GM18861 (cell line): ENCODE data around the gene ADAMTS9.
A peak's percentile ranks its signal among the peaks of the same experiment; 100 is the strongest.

ENCODE experiments used
- ATAC-seq: cut with Tn5 transposase; IDR thresholded peaks from one replicate; pipeline ENCODE4 v1.9.1; 2021; ENCODE audit not compliant: unreplicated experiment

Gene ADAMTS9

DNA sequence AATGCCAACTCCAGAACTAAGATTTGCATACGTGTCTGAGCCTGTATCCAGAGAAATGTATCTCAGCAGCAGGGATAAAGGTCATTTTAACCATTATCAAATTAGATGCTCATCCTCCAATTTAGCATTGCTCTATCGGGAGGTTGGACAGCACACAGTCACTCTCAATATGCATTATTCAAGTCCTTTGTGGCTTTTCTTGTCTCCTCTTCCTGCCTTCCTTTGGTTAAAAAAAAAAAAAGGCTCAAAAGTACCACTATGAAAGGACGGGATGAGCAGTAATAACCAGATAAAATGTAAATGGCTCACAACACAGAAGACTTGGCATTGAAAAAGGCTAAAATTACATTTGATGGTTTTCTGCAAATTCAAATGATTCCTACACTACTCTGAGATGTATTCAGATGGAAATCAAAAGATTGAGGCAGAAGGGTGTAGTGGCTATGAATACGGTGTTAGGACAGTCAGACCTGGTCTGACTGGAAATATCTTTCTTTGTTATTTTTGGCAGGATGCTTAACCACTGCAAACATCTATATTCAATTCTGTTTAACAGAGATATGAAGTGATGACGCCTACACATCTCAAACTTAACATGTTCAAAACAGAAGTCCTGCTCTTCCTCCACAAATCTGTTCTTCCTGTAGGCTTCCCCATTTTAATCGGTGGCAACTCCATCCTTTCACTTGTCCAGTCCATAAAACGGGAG, 109.6 kb downstream of the ADAMTS9 start:
- ATAC-seq: no peak

DNA sequence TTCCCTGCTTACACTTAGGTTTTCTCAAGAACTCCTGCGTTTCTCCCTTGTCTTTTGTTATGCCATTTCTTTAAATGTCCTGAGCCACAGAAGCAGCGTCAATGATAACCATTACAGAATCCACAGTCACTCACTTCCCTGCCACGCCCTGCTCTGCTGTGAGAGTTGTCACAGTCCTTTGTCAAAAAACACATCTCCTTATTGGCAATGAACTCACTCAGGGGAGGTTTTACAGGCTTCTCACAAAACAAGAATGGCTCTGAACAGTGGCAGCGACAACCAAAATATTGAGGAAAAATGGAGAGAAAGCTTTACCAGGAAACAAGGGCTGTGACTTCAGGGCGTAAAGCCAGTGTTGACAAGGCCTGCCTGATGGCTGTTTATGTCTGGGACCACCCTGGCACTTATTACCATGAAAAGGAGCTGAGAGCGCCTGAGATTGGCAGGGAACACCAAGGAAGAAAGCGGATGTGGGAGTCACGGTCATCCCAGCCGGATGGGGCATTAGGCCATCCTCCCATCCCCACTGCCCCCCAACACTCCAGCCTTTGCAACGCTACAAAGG, 111.5 kb downstream of the ADAMTS9 start:
- ATAC-seq: no peak

DNA sequence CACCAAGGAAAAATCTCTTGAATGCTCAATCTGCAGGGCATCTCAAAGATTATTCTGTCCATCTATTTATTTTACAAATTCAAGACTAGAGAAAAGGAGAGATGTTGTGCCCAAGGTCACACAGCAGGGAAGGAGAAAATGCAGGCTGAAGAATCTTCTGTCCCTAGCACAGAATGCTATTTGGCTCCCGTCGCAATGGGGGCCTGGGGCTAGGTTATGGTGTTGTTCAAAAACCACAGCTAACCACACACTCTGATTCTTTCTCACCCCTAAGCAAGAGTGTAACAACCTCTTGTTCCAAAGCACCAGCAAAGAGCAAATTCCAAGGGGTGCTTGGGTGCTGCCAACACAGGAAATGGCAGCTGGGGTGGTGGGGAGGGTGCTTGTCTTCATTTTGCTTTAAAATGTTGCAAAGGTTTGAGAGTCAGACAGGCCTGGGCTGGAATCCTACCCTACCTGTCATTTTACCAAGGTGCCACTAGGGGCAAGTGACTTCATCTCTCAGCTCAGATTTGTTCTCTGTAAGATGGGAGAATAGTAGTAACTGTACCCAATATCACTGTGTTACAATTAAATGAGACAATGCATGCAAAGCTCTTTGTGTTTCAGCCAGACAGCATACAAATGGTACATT, 112.5 kb downstream of the ADAMTS9 start:
- ATAC-seq: peak; percentile 89

DNA sequence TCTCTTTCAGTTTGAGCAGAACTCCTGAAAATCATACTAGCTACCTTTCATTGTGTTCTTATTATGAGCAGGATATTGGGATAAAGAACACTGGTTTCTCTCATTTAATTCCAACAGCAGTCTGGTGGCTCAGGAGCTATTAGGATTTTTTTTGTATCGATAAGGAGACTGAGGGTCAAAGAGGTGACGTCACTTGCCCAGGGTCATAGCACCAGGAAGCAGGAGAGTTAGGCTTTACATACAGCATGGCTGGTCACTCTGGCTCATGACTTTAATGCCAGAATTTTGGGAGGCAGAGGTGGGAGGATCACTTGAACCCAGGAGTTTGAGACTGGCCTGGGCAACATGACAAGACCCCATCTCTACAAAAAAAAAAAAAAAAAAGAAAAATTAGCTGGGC, 113.6 kb downstream of the ADAMTS9 start:
- no peak for ATAC-seq

DNA sequence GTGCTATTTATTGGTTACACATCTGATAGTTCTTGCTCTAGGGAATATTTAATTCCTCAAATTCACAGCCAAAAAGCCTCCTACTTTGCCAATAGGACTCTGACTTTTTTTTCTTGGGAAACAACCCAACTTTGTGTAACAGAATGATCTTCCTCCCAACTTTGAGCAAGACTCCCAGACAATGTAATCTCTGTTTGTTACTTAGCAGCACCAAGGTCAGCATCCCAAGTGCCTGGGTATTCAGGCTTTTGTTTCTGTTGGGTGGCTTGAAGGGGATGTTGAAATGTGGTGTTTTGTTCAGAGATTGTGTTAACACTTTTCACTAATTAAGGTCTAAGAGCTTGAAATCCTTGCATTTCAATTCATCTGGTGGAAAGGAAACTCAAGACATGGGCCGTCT, 115.8 kb downstream of the ADAMTS9 start:
- no peak for ATAC-seq

DNA sequence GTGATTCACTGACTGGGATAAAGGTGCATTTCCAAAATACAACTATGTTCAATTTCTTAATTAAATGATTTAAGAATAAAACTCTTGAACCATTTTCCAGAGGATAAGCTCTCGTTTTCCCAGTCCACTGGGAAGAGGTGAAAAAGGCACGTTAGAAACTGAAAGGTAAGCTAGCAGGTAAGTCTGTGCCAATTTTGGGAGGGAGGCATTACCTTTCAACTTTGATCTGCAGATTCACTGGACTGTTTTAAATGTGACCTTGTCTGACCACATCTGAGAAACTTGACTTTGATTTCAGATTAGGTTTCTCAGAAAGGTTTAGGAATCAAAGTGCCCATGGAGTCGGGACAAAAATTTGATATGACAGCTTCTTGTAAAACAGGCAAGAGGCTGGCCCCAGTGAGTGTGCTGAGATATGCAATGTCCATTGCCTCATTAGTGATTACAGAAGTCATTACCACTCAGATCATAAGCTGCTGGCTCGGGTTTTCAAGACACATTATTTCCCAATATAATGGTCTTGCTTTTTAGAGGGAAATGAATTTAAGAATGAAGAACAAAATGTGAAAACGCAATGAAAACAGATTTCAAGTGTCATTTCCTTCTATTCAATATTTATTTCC, 118.8 kb downstream of the ADAMTS9 start:
- ATAC-seq: no peak

DNA sequence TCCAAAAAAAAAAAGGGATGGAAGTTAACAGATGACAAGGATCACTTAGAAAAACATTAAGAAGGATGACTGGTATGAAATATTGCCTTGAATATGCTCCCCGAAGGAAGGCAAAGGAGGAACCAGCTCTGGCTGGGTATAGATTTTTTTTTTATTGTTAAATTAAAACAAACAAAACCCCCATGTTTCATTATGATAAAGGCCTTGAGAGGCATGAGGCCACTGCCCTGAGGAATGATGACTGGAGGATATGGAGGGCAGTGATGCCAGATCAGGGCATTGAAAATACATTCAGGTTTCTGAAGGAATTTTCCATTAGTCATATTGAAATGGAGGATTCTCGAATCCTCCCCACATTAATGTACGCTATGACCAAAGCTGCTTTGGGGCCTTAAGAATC, 120.9 kb downstream of the ADAMTS9 start:
- ATAC-seq: no peak

DNA sequence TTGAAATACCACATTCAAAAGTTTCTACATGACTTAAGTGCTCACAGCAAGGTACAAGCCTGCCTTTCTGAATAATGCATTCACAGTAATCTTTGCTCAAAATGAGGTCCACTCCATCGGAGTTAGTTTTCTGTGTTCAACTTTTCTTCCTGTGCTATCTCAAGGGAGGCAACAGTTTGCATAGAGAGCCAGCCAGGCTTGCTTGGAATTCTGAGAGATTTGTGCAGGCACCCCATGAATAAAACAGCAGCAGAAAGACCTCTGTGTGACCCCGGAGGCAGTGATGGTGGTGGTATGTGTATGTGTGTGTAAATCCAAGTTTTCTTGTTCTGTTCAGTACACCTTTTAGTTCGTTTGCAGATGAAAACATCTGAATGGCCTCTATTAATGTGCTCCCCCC, 124.0 kb downstream of the ADAMTS9 start:
- no peak for ATAC-seq

DNA sequence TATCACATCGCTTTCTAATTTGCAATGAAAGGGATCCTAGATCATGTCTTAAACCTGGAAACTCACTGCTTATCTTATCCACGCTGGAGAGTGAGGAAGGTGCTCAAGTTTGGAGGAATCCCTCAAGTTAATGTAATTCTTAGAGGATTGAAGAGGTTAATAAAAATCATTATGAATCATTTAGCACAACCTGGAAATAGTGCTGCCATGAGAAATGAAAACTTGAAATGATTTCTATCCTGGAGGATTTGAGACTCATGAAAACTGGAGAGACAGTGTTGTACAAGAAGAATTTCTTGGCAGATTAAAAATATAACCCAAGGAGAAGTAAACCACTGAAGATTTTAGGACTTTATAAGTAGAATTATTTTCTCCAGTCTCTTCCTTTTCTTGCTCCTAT, 125.9 kb downstream of the ADAMTS9 start:
- ATAC-seq: no peak

DNA sequence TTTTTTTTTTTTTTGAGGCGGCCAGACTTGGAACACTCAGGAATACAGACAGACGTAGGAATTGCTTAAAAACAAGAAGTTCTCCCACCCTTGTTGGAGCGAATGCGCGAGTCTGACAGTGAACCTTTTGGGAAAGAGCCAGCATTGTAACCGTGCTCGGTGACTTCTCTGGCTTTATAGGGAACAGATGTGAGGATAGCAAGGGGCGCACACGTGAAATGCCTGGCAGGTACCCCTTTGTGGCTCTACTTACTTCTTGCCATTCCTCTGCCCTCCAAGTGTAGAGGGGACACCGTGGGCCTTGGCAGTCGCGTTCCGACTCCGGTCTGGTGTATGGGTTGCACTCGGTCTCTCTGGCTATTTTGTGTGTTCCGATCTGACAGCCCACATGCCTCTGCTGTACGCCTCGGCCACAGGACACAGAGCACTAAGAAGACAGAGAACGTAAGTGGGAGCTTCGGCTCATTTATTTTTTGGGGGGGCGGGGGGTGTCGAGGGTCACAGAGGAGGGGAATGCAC, 126.4 kb downstream of the ADAMTS9 start:
- ATAC-seq: no peak

DNA sequence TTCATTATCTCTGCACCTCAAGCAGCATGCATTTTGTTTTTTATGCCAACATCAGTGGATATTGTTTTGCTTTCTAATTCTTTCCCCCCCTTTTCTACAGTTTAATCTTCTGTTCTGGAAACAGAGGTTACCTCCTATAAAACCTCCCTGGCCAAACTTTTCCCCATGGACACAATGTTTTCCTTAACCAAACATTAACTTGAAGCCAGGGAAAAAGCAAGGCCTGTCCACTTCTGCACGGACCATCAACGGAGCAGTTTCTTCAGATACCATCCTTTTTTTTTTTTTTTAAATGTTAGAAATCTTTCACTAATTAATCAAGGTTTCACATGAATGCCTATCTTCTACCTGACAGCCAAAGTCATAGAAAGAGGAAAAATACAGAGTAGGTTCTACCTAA, 127.0 kb downstream of the ADAMTS9 start:
- ATAC-seq: no peak

DNA sequence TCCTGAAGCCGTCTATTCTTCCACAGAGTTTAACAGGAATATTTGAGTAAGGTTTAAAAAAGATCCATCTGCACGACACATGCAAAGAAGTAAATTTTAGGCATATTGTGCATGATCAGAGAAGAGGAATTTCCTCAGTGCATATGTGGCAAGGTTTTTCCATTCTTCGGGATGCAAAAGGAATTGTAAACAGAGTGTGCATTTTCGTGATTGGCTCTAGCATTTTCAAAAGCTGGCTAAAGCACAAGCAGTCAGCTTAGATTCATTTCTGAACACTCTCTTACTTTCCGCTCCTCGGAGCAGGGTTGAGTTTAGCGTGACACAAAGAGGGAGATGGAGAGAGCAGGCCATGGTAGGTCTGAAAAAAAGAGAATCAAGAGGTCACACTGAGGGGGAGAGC, 128.2 kb downstream of the ADAMTS9 start:
- ATAC-seq: no peak

DNA sequence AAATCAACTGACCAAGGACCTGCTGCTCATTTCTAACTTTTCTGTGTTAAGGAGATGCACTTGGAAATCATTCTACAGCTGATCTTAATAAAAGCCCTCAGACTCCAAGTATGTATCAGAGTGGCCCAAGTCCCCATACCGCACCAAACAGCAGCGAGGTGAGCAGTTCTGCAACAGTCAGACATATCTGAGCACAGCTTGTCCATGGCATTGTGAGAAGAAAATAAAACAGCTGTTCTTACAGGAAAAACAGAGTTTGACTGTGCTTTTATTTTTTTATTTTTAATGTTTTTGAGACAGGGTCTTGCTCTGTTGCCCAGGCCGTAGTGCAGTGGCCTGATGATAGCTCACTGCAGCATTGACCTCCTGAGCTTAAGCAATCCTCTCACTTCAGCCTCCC, 131.8 kb downstream of the ADAMTS9 start:
- ATAC-seq: no peak

DNA sequence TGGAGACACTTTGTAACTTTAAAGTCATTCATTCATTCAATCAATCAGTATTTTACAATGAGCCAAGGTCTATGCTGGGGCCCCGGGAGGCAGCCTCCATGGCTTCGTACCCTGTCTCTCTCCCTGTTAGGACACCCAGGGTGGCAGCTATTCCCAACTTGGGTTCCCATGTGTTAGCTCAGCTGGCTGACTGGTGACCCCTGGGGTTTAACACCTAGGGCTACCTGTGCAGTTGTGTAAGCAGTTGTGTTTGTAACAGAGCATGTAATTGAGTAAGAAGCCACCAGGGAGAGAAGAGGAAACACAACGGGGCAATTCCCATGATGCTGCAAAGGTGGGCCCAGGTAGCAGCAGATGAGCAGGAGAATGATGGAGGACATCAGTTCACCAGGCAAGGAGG, 132.4 kb downstream of the ADAMTS9 start:
- ATAC-seq: no peak

DNA sequence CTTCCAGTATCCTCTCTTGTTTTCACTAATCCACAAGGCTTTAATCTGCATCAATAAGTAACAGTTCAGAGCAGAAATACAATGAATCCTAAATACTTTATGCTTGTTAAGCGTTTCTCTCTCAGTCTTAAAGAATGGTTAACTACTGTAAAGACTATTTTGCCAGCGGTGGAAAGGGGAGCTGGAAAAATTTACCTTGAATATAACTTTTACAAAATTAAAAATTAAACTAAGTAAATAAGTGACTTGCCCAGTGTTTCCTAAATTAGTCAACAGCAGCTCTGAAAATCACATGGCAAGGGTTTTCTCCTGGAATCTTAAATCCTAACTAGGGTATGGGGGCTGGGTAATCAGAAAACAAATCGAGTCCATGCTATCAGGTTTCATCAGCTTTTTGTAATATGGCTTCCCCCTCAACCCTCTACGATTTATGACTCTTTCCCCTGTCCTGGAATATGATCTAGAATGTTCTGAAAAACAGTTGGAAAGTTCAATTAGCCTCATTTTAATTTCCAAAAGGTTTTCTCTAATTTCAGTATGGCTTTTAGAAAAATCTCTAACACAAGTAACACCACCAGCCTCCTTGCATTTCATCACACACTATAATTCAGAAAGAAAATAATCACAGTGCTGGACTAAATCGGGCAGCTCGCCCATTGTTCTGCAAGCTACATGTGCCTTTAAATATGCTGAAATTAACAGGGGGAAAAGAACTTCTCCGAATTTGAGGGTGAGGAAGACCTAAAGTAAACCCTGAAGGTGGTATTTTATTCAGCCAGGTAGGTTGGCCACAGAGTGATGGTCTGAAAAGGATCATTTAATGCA, 133.5 kb downstream of the ADAMTS9 start:
- no peak for ATAC-seq

DNA sequence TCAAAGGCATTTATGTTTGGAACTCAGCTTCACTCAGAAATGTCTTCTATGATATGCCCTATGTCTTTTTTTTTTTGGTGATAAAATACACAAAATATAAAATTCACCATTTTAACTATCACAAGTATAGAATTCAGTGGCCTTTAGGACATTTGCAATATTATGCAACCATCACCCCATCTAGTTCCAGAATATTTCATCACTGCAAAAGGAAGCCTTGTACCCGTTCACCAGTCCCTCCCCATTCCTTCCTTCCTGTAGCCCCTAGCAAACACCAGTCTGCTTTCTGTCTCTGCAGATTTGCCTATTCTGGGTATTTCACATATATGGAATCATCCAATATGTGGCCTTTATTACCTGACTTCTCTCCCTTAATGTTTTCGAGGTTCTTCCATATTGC, 134.8 kb downstream of the ADAMTS9 start:
- ATAC-seq: no peak

DNA sequence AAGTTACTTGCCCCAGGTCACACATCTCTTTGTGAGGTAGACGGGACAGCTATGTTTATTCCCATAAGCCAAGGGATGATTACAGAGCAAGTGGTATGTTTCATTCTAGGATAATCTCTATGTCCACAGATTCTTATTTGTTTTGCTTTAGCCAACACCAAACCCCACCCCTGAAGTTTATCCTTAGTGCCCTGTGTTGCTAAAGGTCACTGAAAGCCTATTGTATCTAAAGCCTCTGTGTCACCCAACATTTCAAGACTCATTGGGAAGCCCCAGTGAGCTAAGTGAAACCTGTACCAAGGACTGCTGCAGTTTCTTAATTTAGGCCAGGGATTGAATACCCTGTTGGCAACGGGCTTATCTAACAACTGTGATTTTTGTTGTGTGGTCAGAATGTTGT, 135.6 kb downstream of the ADAMTS9 start:
- ATAC-seq: no peak

DNA sequence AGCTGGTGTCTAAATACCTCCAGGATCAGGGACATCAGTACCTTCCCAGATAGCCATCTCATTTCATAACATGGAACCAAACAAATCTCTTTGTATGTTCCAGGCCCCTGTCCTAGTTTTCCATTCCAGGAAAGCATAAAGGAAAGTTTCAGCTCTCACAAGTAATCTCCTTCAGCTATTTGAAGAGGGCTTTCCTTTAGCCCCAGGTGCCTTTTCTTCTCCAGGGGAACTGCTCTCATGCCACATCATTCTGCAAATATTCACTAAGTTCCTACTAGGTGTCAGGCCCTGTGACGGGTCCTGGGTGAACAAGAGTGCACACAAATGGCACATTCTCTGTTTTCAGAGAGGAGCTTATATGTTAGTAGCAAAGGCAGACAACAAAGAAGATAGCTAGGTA, 136.1 kb downstream of the ADAMTS9 start:
- no peak for ATAC-seq

DNA sequence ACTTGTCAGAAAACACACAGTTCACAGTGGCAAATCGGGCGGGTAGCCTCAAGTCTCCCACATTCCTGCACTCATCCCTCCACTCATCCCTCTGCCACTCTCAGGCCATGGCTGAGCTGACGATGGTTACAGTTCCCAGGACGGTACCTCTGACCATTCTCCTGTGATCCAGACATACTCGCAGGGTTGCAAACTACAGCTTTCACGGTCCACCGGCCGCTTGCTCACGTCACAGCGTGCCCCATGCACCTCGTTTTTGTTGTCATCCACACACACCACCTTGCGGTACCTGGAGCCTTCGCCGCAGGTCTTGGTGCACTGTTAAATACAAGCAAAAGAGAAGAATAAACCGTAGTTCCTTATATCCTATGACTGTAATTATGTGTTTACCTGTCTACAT, 137.1 kb downstream of the ADAMTS9 start:
- ATAC-seq: no peak

DNA sequence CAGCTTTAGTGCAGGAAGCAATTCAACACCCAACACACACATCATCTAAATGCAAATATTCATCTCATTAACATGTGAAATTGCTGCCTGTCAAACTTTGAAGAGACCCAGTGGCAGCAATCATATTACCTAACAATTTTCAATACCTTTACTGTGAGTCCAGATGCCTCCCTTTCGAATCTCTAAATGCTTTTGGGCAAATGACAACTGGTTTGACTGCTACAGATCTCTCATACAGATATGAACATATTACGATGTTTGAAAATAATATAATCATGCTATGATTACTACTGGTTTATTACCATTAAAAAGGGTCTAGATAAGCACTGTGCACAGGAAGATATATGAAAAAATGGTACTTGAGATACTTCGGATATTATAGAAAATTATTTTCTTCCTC, 137.9 kb downstream of the ADAMTS9 start:
- no peak for ATAC-seq

DNA sequence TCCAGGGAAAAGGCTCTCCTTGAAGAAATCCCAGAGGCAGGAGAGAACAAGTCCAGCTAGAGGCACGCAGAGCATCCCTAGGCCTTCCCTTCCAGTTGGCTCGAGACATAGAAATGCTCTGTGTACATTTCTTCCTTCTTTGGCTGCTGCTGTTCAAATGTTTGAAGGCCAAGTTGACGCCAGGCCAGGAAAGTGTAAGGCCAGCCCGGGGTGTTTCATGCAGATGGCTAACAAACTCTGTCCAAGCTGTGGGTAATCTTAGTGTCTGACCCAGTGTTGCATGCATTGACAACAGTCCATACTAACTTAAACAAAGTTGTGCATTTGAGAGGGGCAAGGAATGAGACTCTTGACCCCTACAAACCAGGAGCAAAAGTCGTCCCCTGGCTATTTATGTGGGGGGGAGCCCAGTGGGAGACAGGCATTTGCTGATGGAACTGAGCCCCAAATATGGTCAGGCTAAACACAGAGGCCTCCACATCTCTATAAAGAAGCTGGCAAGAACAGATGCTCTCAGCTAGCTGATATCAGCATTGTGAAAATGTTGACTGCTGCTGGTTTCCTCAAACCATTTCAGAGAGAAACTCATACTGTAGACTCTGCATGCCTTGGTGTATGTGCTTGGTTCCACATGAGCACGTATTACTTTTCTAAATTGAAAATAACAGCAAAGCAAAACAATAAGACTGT, 139.5 kb downstream of the ADAMTS9 start:
- no peak for ATAC-seq
